Esophagus muscularis mucosa (tissue), 4 donors: ENCODE results near the gene APOL3. TPM values are rescaled to one million over a fixed set of nuclear protein-coding genes. Genes with fewer than 3 reads are reported as not detected.

Experiments used
- DNase-seq: peaks from one replicate; pipeline ENCODE4 v3.0.0-alpha.2; 2017; ENCODE audit errors: extremely low spot score
- H3K27ac ChIP-seq, 4 donors: fragments of 200-600 bp; sonication (generic); replicated peaks in 1 of 4; 1 replicate in 3 of 4; 2 replicates in 1 of 4; pipeline ENCODE4 v1.5.1; 2016 to 2019; ENCODE audit warnings: mild to moderate bottlenecking in 1 of 4
- H3K27me3 ChIP-seq, 4 donors: fragments of 200-600 bp; sonication (generic); one replicate each; pipeline versions ENCODE4 v1.5.1 to v1.6.0; 2016 to 2019
- H3K36me3 ChIP-seq, 4 donors: fragments of 200-600 bp; sonication (generic); one replicate each; pipeline ENCODE4 v1.5.1; 2016 to 2019
- H3K4me1 ChIP-seq, 4 donors: fragments of 200-600 bp; sonication (generic); one replicate each; pipeline ENCODE4 v1.5.1; 2016 to 2019
- H3K4me3 ChIP-seq, 4 donors: fragments of 200-600 bp; sonication (generic); 1 replicate in 2 of 4; 2 replicates in 2 of 4; pipeline ENCODE4 v1.5.1; 2016 to 2019; ENCODE audit warnings: mild to moderate bottlenecking in 4 of 4, moderate library complexity in 1 of 4
- H3K9me3 ChIP-seq, 4 donors: fragments of 200-600 bp; sonication (generic); 1 replicate in 3 of 4; 2 replicates in 1 of 4; pipeline ENCODE4 v1.5.1; 2016 to 2019
- CTCF ChIP-seq, 3 experiments: fragments of 200-600 bp in 2 of 3; fragments of 450-650 bp in 1 of 3; sonication (generic) in 2 of 3; IDR thresholded peaks; one replicate each; pipeline ENCODE4 v1.5.1; 2017 to 2019; ENCODE audit warnings: antibody characterized with exemption in 3 of 3, mild to moderate bottlenecking in 2 of 3, moderate library complexity in 1 of 3
- EP300 ChIP-seq: sonication (generic); formaldehyde crosslinking; IDR thresholded peaks from one replicate; pipeline ENCODE4 v1.6.1; 2017; ENCODE audit warnings: antibody characterized with exemption
- POLR2A ChIP-seq: fragments of 450-650 bp; IDR thresholded peaks from one replicate; pipeline ENCODE4 v1.6.1; 2017; ENCODE audit warnings: antibody characterized with exemption, moderate library complexity, mild to moderate bottlenecking, low read depth
- POLR2AphosphoS5 ChIP-seq, 2 donors: sonication (generic); formaldehyde crosslinking; IDR thresholded peaks; one replicate each; pipeline ENCODE4 v1.6.1; 2017; ENCODE audit warnings: antibody characterized with exemption in 2 of 2
- WGBS: methylation state at CpG from one replicate; pipeline ENCODE4 v1.1.5; 2018; 5-methylcytosine and 5-hydroxymethylcytosine counted together
- intact Hi-C: fragments of 100-400 bp; cut with DNase I; formaldehyde crosslinking; loops from one replicate; pipeline ENCODE4 v1.15.1; 2023
- total RNA-seq, 4 donors: library from RNA; depleted of rRNA; stranded (reverse); fragments of >200 nt; gene quantifications; one replicate each; pipeline versions ENCODE4 v1.1.0 to v1.2.1, GENCODE V29; 2016

The APOL3 gene
- total RNA-seq, 4 donors from 2014 or later: 36.5 to 76.3 (median 52.8) TPM

GRCh38 chr22:36166518-36167220, 6.1 kb upstream of the APOL3 start:
- WGBS: 71% methylated on average over 10 of the region's 10 CpGs
- no peaks in the 10 kb centered on the region for H3K27me3 ChIP-seq
- H3K27ac ChIP-seq: no peak overlapping the region
- no peak overlapping the region for H3K4me3 ChIP-seq
- DNase-seq: no peak
- no peaks in the 10 kb centered on the region for H3K9me3 ChIP-seq
- peaks cover 0 to 19% (median 8%) of the 10 kb centered on the region in 4 donors for H3K4me1 ChIP-seq
- TF ChIP-seq POLR2A: no peak
- TF ChIP-seq POLR2AphosphoS5 (IDR thresholded peaks at IDR 0.05): no peak
- TF ChIP-seq CTCF (IDR thresholded peaks at IDR 0.05): no peak
- no peak for TF ChIP-seq EP300
- intact Hi-C loops: no loop called here
- no peaks in the 10 kb centered on the region for H3K36me3 ChIP-seq

GRCh38 chr22:36166086-36166485, 5.5 kb upstream of the APOL3 start:
- intact Hi-C loops: no loop called here
- Histone ChIP-seq H3K4me3 (no peak overlapping the region), H3K9me3 (no peaks in the 10 kb centered on the region), H3K27ac (no peak overlapping the region), H3K27me3 (no peaks in the 10 kb centered on the region), H3K36me3 (no peaks in the 10 kb centered on the region), H3K4me1 (peaks cover 4 to 25% (median 12%) of the 10 kb centered on the region in 4 donors)
- no peak for DNase-seq
- TF ChIP-seq EP300 (no peak), POLR2AphosphoS5 (IDR thresholded peaks at IDR 0.05) (no peak), POLR2A (no peak), CTCF (IDR thresholded peaks at IDR 0.05) (no peak)
- 91% methylated on average over 3 of the region's 3 CpGs for WGBS

- H3K36me3 ChIP-seq: no peaks in the 10 kb centered on the region
- no peak for DNase-seq
- TF ChIP-seq POLR2A: no peak
- no peak for TF ChIP-seq EP300
- H3K4me1 ChIP-seq: peaks cover 7 to 34% (median 22%) of the 10 kb centered on the region in 4 donors
- no peak overlapping the region for H3K4me3 ChIP-seq
- intact Hi-C loops: no loop called here
- H3K27ac ChIP-seq: no peak overlapping the region
- no peaks in the 10 kb centered on the region for H3K27me3 ChIP-seq
- 93% methylated on average over 2 of the region's 2 CpGs for WGBS
- no peaks in the 10 kb centered on the region for H3K9me3 ChIP-seq
Observed at GRCh38 chr22:36165141-36165540, 4.6 kb upstream of the APOL3 start.

GRCh38 chr22:36164621-36165020, 4.1 kb upstream of the APOL3 start:
- 93% methylated on average over 1 of the region's 1 CpG for WGBS
- Histone ChIP-seq H3K36me3 (no peaks in the 10 kb centered on the region), H3K27me3 (no peaks in the 10 kb centered on the region), H3K4me1 (peaks cover 7 to 38% (median 27%) of the 10 kb centered on the region in 4 donors), H3K9me3 (no peaks in the 10 kb centered on the region), H3K27ac (no peak overlapping the region), H3K4me3 (no peak overlapping the region)
- no peak for DNase-seq
- no peak for TF ChIP-seq POLR2AphosphoS5 (IDR thresholded peaks at IDR 0.05)
- TF ChIP-seq EP300: no peak
- no peak for TF ChIP-seq CTCF (IDR thresholded peaks at IDR 0.05)
- TF ChIP-seq POLR2A: no peak
- intact Hi-C loops: no loop called here

- Histone ChIP-seq H3K9me3 (no peaks in the 10 kb centered on the region), H3K27ac (no peak overlapping the region), H3K4me3 (no peak overlapping the region), H3K4me1 (peaks cover 7 to 50% (median 37%) of the 10 kb centered on the region in 4 donors), H3K36me3 (no peaks in the 10 kb centered on the region), H3K27me3 (no peaks in the 10 kb centered on the region)
- TF ChIP-seq POLR2AphosphoS5 (IDR thresholded peaks at IDR 0.05): no peak
- WGBS: 100% methylated on average over 2 of the region's 2 CpGs
- no peak for DNase-seq
- intact Hi-C loops: no loop called here
Observed at GRCh38 chr22:36163497-36163896, 2.9 kb upstream of the APOL3 start.
